Neural cell (in vitro differentiated cells): Measurements from ENCODE around the gene RAD9A. TPM values are rescaled to one million over a fixed set of nuclear protein-coding genes. Genes with fewer than 3 reads are reported as not detected.

Experiments
- H2AFZ ChIP-seq: fragments of 200-600, 300-800 bp; sonication (generic), shearing (Covaris generic); 2 replicates; pipeline ENCODE4 v1.6.0; 2014; ENCODE audit warnings: low read depth, mild to moderate bottlenecking, antibody characterized with exemption, low read length, moderate library complexity
- H3F3A ChIP-seq: fragments of 200-600 bp; shearing (Covaris generic); 2 replicates; pipeline ENCODE4 v1.6.1; 2016; ENCODE audit warnings: mild to moderate bottlenecking, moderate library complexity, mixed read lengths, antibody characterized with exemption, low read length; ENCODE audit not compliant: insufficient read depth, poor library complexity, severe bottlenecking
- H3K27ac ChIP-seq: fragments of 200-600, 300-800 bp; sonication (generic), shearing (Covaris generic); 2 replicates; pipeline ENCODE4 v1.5.1; 2014; ENCODE audit warnings: mild to moderate bottlenecking, low read length, moderate library complexity
- H3K27me3 ChIP-seq: fragments of 300-800, 200-600 bp; sonication (generic), shearing (Covaris generic); 2 replicates; pipeline ENCODE4 v1.6.0; 2014; ENCODE audit warnings: mild to moderate bottlenecking, low read depth, low read length, moderate library complexity; ENCODE audit not compliant: insufficient read depth
- H3K36me3 ChIP-seq: fragments of 300-800, 200-600 bp; sonication (generic), shearing (Covaris generic); 2 replicates; pipeline ENCODE4 v1.5.1; 2014; ENCODE audit warnings: mild to moderate bottlenecking, antibody characterized with exemption, low read length, moderate library complexity; ENCODE audit not compliant: insufficient read depth
- H3K4me2 ChIP-seq: fragments of 300-800, 200-600 bp; sonication (generic), shearing (Covaris generic); 2 replicates; pipeline ENCODE4 v1.6.0; 2014; ENCODE audit warnings: mild to moderate bottlenecking, low read length
- H3K4me3 ChIP-seq: fragments of 300-800, 200-600 bp; sonication (generic), shearing (Covaris generic); 2 replicates; pipeline ENCODE4 v1.5.1; 2014; ENCODE audit warnings: mild to moderate bottlenecking, low read length, moderate library complexity
- H3K79me2 ChIP-seq: fragments of 200-600 bp; shearing (Covaris generic); replicated peaks from 2 replicates; pipeline ENCODE4 v1.6.0; 2014; ENCODE audit warnings: mild to moderate bottlenecking, low read length, moderate library complexity; ENCODE audit not compliant: insufficient read depth
- H3K9ac ChIP-seq: fragments of 300-800, 200-600 bp; sonication (generic), shearing (Covaris generic); 2 replicates; pipeline ENCODE4 v1.6.1; 2016; ENCODE audit warnings: mild to moderate bottlenecking, low read length, mixed read lengths
- H3K9me2 ChIP-seq: fragments of 200-600 bp; shearing (Covaris generic); 2 replicates; pipeline ENCODE4 v1.6.1; 2016; ENCODE audit warnings: mild to moderate bottlenecking, low read length, mixed read lengths; ENCODE audit not compliant: insufficient read depth
- H3K9me3 ChIP-seq: fragments of 200-600, 300-800 bp; sonication (generic), shearing (Covaris generic); 2 replicates; pipeline ENCODE4 v1.6.1; 2016; ENCODE audit warnings: mild to moderate bottlenecking, mixed run types, low read length, moderate library complexity, mixed read lengths
- H4K20me1 ChIP-seq: fragments of 200-600 bp; shearing (Covaris generic); 2 replicates; pipeline ENCODE4 v1.6.1; 2016; ENCODE audit warnings: mild to moderate bottlenecking, mixed run types; ENCODE audit not compliant: insufficient read depth
- EP300 ChIP-seq: fragments of 450-650 bp; conservative IDR thresholded peaks from 2 replicates; pipeline ENCODE4 v1.6.1; 2014; ENCODE audit warnings: antibody characterized with exemption, mild to moderate bottlenecking, moderate library complexity; ENCODE audit not compliant: poor library complexity, severe bottlenecking
- EZH2 ChIP-seq: fragments of 200-600, 300-800 bp; shearing (Covaris generic), sonication (generic); IDR thresholded peaks from 2 replicates; pipeline ENCODE4 v1.6.1; 2014; ENCODE audit warnings: antibody characterized with exemption, low read length, borderline replicate concordance, mild to moderate bottlenecking; ENCODE audit not compliant: insufficient read depth, poor library complexity, severe bottlenecking
- MXI1 ChIP-seq: fragments of 450-650 bp; conservative IDR thresholded peaks from 2 replicates; pipeline ENCODE4 v1.6.1; 2014; ENCODE audit warnings: antibody characterized with exemption, mild to moderate bottlenecking; ENCODE audit not compliant: poor library complexity, severe bottlenecking
- POLR2AphosphoS5 ChIP-seq: IDR thresholded peaks from 2 replicates; pipeline ENCODE4 v1.6.1; 2012
- RAD21 ChIP-seq: fragments of 450-650 bp; conservative IDR thresholded peaks from 2 replicates; pipeline ENCODE4 v1.6.1; 2014; ENCODE audit warnings: antibody characterized with exemption, mild to moderate bottlenecking, moderate library complexity
- SMC3 ChIP-seq: fragments of 450-650 bp; conservative IDR thresholded peaks from 2 replicates; pipeline ENCODE4 v1.6.1; 2014; ENCODE audit warnings: antibody characterized with exemption, mild to moderate bottlenecking, moderate library complexity; ENCODE audit not compliant: poor library complexity
- TAF1 ChIP-seq: IDR thresholded peaks from 2 replicates; pipeline ENCODE4 v1.6.1; 2012; ENCODE audit warnings: low read depth
- polyA plus RNA-seq: library from polyadenylated mRNA; depleted of rRNA; stranded (reverse); fragments of >200 nt; gene quantifications from 2 replicates; pipeline ENCODE4 v1.2.3, GENCODE V29; 2014
- TF ChIP-seq, protein P1 (sequence below): fragments of 450-650 bp; IDR thresholded peaks from 2 replicates; pipeline ENCODE4 v1.5.1; 2014; ENCODE audit warnings: antibody characterized with exemption, mild to moderate bottlenecking, moderate library complexity; ENCODE audit not compliant: poor library complexity, severe bottlenecking
- TF ChIP-seq, protein P2 (sequence below): IDR thresholded peaks from 2 replicates; pipeline ENCODE4 v1.6.1; 2012; ENCODE audit warnings: borderline replicate concordance

The RAD9A gene
- polyA plus RNA-seq, 1 donor from 2014 or later: 59.6 TPM

DNA sequence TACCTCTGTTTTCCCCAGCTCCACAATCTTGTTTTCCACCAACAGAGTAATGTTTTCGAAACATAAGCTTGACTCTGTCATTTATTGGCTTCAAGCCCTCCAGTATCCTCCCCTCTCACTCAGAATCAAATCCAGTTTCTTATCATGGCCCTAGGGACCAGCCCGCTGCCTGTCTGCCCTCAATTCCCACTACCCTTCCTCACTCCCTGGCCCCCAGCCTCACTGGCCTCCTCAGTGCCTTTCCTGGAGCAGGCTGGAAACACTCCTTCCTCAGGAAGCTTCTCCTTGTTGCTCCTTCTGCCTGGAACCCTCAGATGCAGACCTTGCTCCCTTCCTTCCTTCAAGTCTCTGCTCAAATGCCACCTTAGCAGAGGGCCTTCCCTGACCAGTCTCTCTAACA, 42.3 kb upstream of the RAD9A start:
- Histone ChIP-seq H3K4me3 (no peak overlapping the region), H3K9me2 (no peaks in the 10 kb centered on the region), H3K27me3 (no peaks in the 10 kb centered on the region), H3K9me3 (no peaks in the 10 kb centered on the region), H3K79me2 (no peaks in the 10 kb centered on the region), H3K9ac (no peak overlapping the region), H4K20me1 (no peaks in the 10 kb centered on the region), H3K36me3 (no peaks in the 10 kb centered on the region), H3K27ac (no peak overlapping the region), H2AFZ (no peak overlapping the region), H3K4me2 (no peak overlapping the region), H3F3A (no peaks in the 10 kb centered on the region)
- TF ChIP-seq EP300: no peak

DNA sequence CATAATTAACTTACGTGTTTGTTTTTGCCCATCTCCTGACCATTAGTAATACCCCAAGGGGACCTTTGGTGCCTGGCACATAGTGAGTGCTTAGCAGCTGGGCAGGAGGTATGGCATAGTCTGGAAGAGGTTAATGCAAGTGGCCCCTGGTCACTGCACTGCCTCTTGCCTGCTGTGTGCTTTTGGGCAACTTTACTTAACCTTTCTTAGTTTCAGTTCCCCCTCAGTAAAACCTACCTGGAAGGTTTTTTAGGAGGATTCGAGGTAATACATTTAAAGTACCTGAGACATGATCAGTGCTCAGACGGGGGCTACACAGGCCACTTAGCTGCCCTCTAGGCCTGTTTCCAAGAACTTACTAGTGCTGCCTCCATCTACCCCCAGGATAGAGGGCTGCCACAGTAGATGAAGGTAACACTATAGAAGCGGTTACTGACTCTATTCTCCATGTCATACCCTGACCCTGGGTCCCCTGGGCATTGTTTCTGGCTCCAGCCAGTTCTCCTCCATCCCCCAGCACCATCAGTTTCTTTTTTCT, 41.8 kb upstream of the RAD9A start:
- H3F3A ChIP-seq: no peaks in the 10 kb centered on the region
- H3K9me3 ChIP-seq: no peaks in the 10 kb centered on the region
- TF ChIP-seq, protein P1, sequence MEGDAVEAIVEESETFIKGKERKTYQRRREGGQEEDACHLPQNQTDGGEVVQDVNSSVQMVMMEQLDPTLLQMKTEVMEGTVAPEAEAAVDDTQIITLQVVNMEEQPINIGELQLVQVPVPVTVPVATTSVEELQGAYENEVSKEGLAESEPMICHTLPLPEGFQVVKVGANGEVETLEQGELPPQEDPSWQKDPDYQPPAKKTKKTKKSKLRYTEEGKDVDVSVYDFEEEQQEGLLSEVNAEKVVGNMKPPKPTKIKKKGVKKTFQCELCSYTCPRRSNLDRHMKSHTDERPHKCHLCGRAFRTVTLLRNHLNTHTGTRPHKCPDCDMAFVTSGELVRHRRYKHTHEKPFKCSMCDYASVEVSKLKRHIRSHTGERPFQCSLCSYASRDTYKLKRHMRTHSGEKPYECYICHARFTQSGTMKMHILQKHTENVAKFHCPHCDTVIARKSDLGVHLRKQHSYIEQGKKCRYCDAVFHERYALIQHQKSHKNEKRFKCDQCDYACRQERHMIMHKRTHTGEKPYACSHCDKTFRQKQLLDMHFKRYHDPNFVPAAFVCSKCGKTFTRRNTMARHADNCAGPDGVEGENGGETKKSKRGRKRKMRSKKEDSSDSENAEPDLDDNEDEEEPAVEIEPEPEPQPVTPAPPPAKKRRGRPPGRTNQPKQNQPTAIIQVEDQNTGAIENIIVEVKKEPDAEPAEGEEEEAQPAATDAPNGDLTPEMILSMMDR: no peak
- TF ChIP-seq TAF1 (no peak), SMC3 (no peak), EZH2 (no peak), MXI1 (no peak), RAD21 (no peak), POLR2AphosphoS5 (no peak), EP300 (no peak)
- TF ChIP-seq, protein P2, sequence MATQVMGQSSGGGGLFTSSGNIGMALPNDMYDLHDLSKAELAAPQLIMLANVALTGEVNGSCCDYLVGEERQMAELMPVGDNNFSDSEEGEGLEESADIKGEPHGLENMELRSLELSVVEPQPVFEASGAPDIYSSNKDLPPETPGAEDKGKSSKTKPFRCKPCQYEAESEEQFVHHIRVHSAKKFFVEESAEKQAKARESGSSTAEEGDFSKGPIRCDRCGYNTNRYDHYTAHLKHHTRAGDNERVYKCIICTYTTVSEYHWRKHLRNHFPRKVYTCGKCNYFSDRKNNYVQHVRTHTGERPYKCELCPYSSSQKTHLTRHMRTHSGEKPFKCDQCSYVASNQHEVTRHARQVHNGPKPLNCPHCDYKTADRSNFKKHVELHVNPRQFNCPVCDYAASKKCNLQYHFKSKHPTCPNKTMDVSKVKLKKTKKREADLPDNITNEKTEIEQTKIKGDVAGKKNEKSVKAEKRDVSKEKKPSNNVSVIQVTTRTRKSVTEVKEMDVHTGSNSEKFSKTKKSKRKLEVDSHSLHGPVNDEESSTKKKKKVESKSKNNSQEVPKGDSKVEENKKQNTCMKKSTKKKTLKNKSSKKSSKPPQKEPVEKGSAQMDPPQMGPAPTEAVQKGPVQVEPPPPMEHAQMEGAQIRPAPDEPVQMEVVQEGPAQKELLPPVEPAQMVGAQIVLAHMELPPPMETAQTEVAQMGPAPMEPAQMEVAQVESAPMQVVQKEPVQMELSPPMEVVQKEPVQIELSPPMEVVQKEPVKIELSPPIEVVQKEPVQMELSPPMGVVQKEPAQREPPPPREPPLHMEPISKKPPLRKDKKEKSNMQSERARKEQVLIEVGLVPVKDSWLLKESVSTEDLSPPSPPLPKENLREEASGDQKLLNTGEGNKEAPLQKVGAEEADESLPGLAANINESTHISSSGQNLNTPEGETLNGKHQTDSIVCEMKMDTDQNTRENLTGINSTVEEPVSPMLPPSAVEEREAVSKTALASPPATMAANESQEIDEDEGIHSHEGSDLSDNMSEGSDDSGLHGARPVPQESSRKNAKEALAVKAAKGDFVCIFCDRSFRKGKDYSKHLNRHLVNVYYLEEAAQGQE: no peak
- H4K20me1 ChIP-seq: no peaks in the 10 kb centered on the region
- H3K9ac ChIP-seq: no peak overlapping the region
- no peak overlapping the region for H3K4me3 ChIP-seq
- no peaks in the 10 kb centered on the region for H3K27me3 ChIP-seq
- H2AFZ ChIP-seq: no peak overlapping the region
- H3K36me3 ChIP-seq: no peaks in the 10 kb centered on the region
- no peaks in the 10 kb centered on the region for H3K79me2 ChIP-seq
- H3K9me2 ChIP-seq: no peaks in the 10 kb centered on the region
- H3K4me2 ChIP-seq: no peak overlapping the region
- H3K27ac ChIP-seq: no peak overlapping the region
